H7 (cell line): Measurements from ENCODE around the gene PDE7B. TPM values are rescaled to one million over a fixed set of nuclear protein-coding genes. Genes with fewer than 3 reads are reported as not detected.

ENCODE experiments used
- DNase-seq: peaks from one replicate; pipeline ENCODE4 v3.0.0; 2012
- H3K27me3 ChIP-seq: 2 replicates; pipeline ENCODE4 v1.6.0; 2011; ENCODE audit warnings: mild to moderate bottlenecking, low read length; ENCODE audit not compliant: control insufficient read depth, insufficient read depth
- H3K36me3 ChIP-seq: replicated peaks from 2 replicates; pipeline ENCODE4 v1.5.1; 2011; ENCODE audit warnings: low read length; ENCODE audit not compliant: control insufficient read depth, insufficient read depth
- H3K4me3 ChIP-seq: 2 replicates; pipeline ENCODE4 v1.5.1; 2011; ENCODE audit warnings: low read depth, mild to moderate bottlenecking, control low read depth, low read length, moderate library complexity; ENCODE audit not compliant: insufficient read depth
- total RNA-seq: library from RNA; depleted of rRNA; stranded (reverse); fragments of >200 nt; shearing (Covaris generic); gene quantifications from 2 replicates; pipeline ENCODE4 v1.2.3, GENCODE V29; 2014

Gene PDE7B
- total RNA-seq, 1 experiment from 2014 or later = not detected

DNA sequence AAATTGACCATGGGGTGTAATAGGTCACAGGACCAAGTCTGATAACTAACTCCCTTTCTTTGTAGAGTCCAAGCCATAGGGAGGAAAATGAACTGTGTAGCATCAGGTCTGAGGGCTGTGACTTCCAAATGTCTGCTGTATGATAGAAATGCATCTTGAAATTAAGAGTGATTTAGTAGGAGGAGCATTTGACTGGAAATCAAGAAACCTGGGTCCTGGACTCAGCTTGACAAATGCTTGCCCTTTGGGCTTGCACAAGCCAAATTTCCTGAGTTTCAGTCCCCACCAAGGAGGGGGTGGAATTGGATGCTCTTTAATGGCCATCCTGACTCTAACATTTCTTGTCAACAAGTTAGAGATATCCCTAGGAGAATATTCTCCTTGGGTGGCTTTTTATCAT, 187.0 kb downstream of the PDE7B start:
- Histone ChIP-seq H3K4me3 (no peak overlapping the region), H3K36me3 (no peaks in the 10 kb centered on the region), H3K27me3 (no peaks in the 10 kb centered on the region)
- DNase-seq = no peak

DNA sequence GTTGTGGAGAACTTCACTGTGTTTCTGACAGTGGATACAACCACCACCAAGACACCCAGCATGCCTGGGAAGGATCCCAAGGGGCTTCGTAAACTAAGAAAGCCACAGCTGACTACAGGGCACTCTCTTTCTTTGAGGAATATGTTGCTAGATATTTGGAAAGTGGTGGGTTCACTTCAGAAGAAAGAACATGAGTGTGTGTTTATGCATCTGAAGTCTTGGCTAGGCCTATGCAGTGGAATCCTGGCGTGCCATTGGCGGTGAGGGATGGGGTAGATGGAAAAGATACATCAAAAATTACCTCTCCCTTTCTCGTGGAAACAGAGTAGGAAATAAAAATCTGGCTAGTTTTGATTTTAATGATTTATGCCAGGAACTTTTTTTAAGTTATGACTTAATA, 187.7 kb downstream of the PDE7B start:
- Histone ChIP-seq H3K27me3 (no peaks in the 10 kb centered on the region), H3K4me3 (no peak overlapping the region), H3K36me3 (no peaks in the 10 kb centered on the region)
- no peak for DNase-seq

DNA sequence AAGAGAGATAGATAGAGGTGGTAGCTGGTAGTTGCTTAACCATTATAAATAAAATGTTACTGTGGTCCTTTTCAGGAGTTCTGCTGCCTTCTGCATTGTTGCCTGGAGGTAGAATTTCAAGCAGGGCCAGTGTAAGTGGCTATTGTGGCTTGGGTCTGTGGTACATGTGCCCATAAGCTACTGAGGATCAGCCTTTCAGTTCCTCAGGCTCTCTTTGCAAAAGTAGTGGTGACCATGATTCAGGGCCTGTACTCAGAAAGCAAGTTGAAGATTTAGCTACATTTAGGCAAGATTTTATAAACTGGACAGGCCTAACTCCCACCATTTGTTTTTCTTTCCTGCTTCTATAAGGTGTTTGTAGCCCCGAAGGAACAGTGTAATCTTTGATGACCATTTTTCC, 199.0 kb downstream of the PDE7B start:
- Histone ChIP-seq H3K4me3 (no peak overlapping the region), H3K36me3 (no peaks in the 10 kb centered on the region), H3K27me3 (no peaks in the 10 kb centered on the region)
- no peak for DNase-seq

DNA sequence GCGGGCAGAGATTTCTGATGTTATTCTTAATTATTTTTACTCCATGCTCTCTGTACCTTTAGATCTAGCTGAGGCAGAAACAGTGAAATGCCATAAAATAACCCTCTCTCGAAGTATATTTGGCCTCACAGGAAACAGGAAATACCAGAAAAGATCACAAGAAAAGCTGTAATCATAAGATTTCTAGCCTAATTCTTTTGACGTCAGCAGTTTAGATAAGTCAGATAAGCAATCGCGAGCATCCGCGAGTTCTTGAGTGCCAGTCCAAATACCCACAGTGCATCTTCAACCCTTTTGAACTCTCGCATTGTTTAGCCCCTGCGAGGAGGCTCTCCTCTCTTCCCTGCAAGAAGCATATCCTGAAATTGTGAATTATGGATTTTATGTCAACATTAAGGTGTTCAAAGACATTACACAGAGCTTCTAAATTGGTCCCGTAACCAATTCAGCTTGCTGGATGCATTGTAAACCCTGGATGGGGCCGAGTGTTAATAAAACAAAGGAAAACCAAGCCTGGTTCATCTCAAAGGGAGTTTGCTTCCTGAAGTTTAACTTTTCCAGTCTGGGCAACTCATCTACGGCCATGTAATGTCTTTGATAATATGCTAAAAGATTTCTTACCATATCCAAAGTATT, 199.8 kb downstream of the PDE7B start:
- Histone ChIP-seq H3K27me3 (no peaks in the 10 kb centered on the region), H3K36me3 (no peaks in the 10 kb centered on the region), H3K4me3 (no peak overlapping the region)
- no peak for DNase-seq

DNA sequence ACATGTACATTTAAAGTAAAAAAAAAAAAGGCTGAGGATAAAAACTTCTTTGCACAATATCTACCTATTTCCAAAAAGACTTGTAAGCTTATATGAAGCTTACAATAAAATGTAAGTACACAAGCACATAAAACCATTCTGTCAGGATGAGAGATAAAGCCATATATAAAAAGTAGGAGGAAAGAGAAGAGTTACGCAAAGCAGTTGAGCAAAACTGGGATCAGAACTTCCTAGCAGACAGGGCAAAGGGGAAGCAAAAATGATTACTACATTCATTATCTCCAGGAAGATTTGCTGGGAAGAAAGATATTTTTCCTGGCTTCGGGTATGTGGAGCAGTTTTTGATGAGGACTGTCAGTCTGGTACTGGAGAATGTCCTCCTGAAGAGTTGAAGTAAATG, 200.5 kb downstream of the PDE7B start:
- H3K27me3 ChIP-seq = no peaks in the 10 kb centered on the region
- no peak overlapping the region for H3K4me3 ChIP-seq
- H3K36me3 ChIP-seq = no peaks in the 10 kb centered on the region
- no peak for DNase-seq

DNA sequence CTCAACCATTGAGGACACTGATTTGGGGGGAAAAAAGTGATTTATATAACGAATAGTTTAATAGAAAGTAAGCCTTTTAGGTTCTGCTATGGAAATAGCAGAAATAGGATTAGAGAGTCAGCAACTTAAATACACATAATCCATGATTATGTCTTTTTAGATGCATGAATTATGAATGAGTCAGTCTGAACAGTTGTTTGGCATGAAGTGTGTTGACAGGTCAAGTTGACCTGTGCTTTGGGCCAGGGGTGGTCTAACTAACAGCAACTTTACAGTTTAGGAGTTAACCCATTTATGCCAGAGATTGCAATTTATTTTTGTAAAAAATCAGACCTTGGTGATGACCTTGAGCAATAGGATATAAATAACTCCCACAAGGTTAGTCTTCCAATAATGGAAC, 207.4 kb downstream of the PDE7B start:
- H3K27me3 ChIP-seq = no peaks in the 10 kb centered on the region
- no peak overlapping the region for H3K4me3 ChIP-seq
- DNase-seq = no peak
- no peaks in the 10 kb centered on the region for H3K36me3 ChIP-seq

DNA sequence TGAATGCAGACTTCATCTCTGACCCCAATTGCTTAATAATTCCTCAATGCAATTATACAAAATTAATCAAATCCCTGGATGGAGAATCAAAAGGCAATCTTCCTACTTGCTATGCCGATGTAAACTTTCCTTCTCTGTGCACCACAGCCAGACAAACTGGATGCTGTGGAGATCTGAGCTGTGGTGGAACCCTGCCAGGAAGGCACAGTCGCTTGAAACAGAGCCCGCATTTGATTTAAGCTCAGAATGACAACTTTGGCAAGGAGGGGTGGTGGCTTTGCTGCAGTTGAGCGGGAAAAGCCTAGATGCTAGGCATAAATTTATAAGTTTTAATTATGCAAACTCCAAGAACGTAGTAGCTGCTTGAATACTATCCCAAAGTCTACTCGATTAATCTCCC, 207.8 kb downstream of the PDE7B start:
- no peak overlapping the region for H3K4me3 ChIP-seq
- no peaks in the 10 kb centered on the region for H3K36me3 ChIP-seq
- no peak for DNase-seq
- H3K27me3 ChIP-seq = no peaks in the 10 kb centered on the region

DNA sequence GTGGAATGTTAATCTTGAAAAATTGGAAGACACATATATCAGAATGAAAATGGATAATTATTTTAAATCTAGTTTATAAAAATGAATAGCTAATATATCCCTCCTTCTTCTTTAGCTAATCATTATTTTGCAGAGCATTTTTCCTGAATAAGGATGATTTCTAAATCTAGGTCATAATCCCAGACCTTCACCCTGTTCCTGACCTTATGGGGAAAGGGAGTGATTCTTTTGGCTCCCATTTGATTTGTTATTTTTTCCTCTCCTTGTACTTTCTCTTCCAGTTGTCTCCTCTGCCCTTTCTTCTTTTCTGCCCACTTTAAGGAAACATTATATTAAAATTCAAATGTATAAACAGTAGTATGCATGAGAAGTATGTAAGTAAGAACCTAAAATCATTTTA, 208.6 kb downstream of the PDE7B start:
- DNase-seq = no peak
- H3K27me3 ChIP-seq = no peaks in the 10 kb centered on the region
- H3K36me3 ChIP-seq = no peaks in the 10 kb centered on the region
- no peak overlapping the region for H3K4me3 ChIP-seq

DNA sequence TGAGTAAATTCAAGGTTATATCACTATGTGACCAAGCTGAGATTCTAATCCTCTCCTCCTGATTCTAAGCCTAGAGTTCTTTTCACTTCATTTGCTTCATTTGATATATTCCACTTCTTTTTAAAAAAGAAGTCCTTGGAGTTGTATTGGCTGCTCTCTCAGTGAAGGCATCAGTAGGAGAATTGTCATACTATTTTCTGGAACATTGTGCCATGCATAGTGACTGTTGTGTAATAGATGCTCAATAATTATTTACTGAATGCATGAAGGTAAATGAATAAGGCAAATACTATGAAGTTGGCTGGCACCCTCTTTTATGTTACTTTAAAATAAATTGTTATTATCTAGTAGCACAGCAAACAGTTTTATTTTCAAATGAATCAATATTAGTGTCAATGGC, 209.3 kb downstream of the PDE7B start:
- Histone ChIP-seq H3K4me3 (no peak overlapping the region), H3K27me3 (no peaks in the 10 kb centered on the region), H3K36me3 (no peaks in the 10 kb centered on the region)
- DNase-seq = no peak

DNA sequence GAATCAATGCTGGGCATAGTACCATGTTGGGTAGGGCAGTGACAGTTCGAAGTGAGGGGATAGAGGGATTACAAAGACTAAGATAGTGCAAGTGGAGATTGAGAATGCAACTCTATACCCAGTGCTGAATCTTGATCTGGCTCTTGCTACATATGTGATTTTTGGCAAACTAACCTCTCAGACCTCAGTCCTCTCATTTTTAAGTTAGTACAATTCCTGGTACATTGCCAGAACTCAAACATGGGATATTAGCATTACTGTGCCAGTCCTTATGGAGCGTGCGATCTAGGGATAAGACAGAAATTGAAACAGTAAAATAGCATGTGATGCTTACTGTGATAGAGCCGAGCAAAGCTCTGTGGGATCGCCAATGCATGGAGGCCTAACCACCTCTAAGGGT, 210.2 kb downstream of the PDE7B start:
- H3K4me3 ChIP-seq = no peak overlapping the region
- no peaks in the 10 kb centered on the region for H3K27me3 ChIP-seq
- H3K36me3 ChIP-seq = no peaks in the 10 kb centered on the region
- DNase-seq = no peak

DNA sequence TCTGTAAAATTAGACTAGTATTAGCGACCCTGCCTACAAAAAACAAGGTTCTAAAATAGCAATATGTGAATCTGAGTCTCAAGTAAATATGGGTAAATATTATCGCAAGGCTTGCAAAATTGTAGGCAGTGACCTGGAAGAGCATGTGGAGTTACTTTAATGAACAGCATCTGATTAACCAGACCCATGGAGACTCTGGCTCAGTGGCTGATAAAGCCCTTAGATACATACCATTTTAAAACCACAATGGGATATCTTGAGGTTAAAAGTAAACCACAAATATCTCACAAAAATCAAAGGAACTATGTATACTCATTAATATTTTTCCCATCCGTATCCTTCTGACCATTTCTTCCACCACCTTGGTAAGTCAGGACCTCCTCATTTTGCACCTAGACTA, 211.6 kb downstream of the PDE7B start:
- DNase-seq = no peak
- Histone ChIP-seq H3K4me3 (no peak overlapping the region), H3K27me3 (no peaks in the 10 kb centered on the region), H3K36me3 (no peaks in the 10 kb centered on the region)

DNA sequence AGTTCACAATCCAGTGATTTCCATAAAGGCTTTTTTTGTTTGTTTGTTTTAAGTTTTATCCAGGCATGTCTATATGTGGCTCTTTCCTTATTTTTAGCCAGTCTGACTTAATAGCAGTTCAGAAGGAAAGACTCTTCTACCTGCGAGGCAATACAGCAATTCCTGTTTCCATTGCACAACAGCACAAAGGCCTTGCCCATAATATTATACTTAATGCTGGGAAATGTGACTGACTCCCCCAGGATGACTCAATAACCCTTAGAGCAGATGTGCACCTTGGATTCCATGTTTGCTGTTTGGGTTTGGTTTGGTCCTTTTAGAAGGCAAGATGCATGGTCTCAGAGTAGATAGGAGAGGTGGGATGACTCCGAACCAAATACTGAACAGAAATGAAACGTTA, 214.5 kb downstream of the PDE7B start:
- Histone ChIP-seq H3K4me3 (no peak overlapping the region), H3K27me3 (no peaks in the 10 kb centered on the region), H3K36me3 (no peaks in the 10 kb centered on the region)
- DNase-seq = no peak

DNA sequence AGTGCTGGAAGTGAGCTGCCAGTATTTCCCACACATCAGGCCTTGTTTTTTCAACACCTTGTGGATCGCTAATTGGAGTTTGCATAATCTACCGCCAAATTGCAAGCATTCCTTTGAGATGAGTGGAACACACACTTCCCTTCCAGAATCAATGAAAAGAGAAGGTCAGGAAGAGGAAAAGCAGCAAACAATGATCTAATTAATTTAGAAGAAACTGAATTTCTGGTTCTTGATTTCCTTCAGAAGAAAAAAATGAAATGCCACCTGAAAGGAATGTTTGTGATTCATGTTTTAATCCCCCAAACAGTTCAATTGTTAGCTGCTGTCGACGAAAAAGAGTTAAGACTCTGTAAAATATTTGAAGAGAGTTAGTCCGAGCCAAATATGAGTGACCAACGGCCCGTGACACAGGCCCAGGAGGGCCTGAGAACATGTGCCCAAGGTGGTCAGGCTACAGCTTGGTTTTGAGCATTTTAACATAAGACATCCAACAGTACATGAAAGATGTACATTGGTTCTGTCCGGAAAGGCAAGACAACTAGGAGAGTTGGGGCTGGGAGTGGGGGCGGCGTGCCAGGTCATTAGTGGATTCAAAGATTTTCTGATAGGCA, 216.3 kb downstream of the PDE7B start:
- no peaks in the 10 kb centered on the region for H3K36me3 ChIP-seq
- DNase-seq = peak; percentile 32

DNA sequence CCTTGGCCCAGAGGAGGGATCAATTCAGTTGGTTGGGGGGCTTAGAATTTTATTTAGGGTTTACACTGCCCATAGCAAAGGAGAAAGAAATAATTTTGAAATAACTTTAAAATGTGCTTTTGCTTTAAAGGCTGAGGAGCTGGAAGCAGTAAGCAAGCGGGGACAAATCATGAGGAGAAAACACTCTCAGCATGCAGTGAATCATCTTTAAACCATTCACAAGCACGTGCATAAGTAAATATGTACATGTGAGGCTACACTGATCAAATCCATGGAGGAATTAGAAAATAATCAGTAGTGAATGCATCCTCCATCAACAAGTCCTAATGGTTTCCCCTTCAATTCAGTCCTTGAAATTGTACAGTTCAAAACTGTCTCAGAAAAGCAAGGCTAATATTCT, 217.6 kb downstream of the PDE7B start:
- DNase-seq = no peak
- Histone ChIP-seq H3K4me3 (no peak overlapping the region), H3K36me3 (no peaks in the 10 kb centered on the region), H3K27me3 (no peaks in the 10 kb centered on the region)

More for the DNA sequence above, 216.3 kb downstream of the PDE7B start:
- Histone ChIP-seq H3K4me3 (no peak overlapping the region), H3K27me3 (no peaks in the 10 kb centered on the region)

DNA sequence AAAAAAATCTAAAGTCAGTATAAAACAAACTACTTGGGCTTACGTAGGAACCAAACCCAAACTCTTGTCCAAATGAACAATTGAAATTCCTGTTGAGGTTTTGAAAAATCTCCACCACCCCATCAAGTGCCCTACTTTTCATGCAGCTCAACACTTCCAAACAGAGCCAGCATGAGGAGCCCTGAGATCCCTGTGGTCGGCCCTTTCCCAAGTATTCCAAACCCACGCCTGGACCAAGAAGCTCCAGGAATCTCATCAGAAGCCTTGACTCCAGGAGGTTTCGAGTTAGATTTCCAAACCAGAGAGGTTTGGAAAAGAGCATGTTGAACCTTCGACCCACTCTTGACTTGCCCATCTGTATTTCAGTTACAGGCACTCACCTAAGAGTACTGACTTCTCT, 219.3 kb downstream of the PDE7B start:
- no peaks in the 10 kb centered on the region for H3K36me3 ChIP-seq
- H3K27me3 ChIP-seq = no peaks in the 10 kb centered on the region
- peak; percentile 11 for DNase-seq
- H3K4me3 ChIP-seq = no peak overlapping the region

DNA sequence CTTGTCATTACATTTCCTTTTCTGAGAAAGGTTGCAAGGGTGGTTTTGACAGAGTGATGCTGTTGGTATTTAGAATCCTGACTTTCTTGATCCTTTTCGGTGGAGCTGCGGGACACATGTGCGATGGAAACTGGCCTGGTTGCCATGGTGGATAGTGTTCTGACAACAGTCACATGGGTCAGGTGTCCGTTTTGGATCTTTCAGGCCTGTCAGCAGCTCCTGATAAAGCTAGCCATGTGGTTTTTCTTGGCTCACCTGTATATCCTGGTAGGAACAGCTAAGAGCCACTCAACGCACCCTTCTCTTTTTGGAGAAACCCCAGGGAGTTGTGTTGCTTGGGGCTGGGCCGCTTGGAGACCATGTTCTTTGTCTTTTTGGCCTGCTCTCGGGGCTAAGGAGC, 221.2 kb downstream of the PDE7B start:
- H3K4me3 ChIP-seq = no peak overlapping the region
- no peaks in the 10 kb centered on the region for H3K36me3 ChIP-seq
- H3K27me3 ChIP-seq = no peaks in the 10 kb centered on the region
- no peak for DNase-seq
